Skeletal muscle tissue (tissue), 4 donors: ENCODE data around the gene SYT14. TPM values are rescaled to one million over a fixed set of nuclear protein-coding genes. Genes with fewer than 3 reads are reported as not detected.

Source experiments
- H3K27ac ChIP-seq: one replicate; pipeline ENCODE4 v1.7.0; 2013; ENCODE audit warnings: mild to moderate bottlenecking, low read depth, low read length, inconsistent platforms
- H3K27me3 ChIP-seq, 3 donors: one replicate each; pipeline ENCODE4 v1.7.0; 2013; ENCODE audit warnings: low read length in 3 of 3; ENCODE audit not compliant: control insufficient read depth in 3 of 3, insufficient read depth in 3 of 3
- H3K36me3 ChIP-seq, 3 donors: one replicate each; pipeline ENCODE4 v1.7.0; 2013; ENCODE audit warnings: low read length in 3 of 3; ENCODE audit not compliant: control insufficient read depth in 3 of 3, insufficient read depth in 3 of 3
- H3K4me1 ChIP-seq, 3 donors: one replicate each; pipeline ENCODE4 v1.7.0; 2013; ENCODE audit warnings: low read length in 3 of 3, mild to moderate bottlenecking in 3 of 3; ENCODE audit not compliant: control insufficient read depth in 3 of 3, insufficient read depth in 3 of 3
- H3K4me3 ChIP-seq, 3 donors: one replicate each; pipeline ENCODE4 v1.7.0; 2013; ENCODE audit warnings: low read length in 3 of 3
- H3K9ac ChIP-seq, 3 donors: one replicate each; pipeline ENCODE4 v1.7.0; 2013; ENCODE audit warnings: low read length in 3 of 3, mild to moderate bottlenecking in 3 of 3, moderate library complexity in 2 of 3, low read depth in 1 of 3
- H3K9me3 ChIP-seq, 3 donors: one replicate each; pipeline ENCODE4 v1.7.0; 2013; ENCODE audit warnings: low read length in 3 of 3; ENCODE audit not compliant: control insufficient read depth in 3 of 3
- total RNA-seq: library from RNA; depleted of rRNA; stranded (reverse); fragments of >200 nt; gene quantifications from one replicate; pipeline ENCODE4 v1.2.3, GENCODE V29; 2014
- donor health status: Osteomylitis.

Gene SYT14
- total RNA-seq, 1 donor from 2014 or later: under 0.01 TPM

DNA sequence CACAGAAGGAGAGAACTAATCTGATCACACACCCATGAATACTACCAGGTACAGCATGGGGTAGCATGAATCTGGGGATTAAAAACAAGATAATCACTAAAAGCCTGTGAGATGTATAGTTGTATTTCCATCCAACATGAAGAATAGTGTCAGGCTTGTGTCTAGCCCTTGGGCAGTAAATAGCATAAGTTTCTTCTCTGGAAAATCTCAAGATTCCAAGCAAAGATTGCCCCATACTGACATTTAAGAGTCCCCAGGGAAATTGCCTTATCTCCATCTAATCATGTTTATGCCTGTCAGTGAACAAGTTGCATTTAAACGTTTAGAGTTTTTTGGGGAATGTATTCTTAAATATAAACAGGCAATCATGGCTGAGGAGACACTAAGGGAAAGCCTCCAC, 185.4 kb downstream of the SYT14 start:
- H3K4me3 ChIP-seq: no peak overlapping the region
- no peaks in the 10 kb centered on the region for H3K4me1 ChIP-seq
- no peak overlapping the region for H3K27ac ChIP-seq
- H3K9me3 ChIP-seq: no peaks in the 10 kb centered on the region
- peaks cover 0 to 3% (median 0%) of the 10 kb centered on the region in 3 donors for H3K27me3 ChIP-seq
- no peaks in the 10 kb centered on the region for H3K36me3 ChIP-seq
- no peak overlapping the region for H3K9ac ChIP-seq

DNA sequence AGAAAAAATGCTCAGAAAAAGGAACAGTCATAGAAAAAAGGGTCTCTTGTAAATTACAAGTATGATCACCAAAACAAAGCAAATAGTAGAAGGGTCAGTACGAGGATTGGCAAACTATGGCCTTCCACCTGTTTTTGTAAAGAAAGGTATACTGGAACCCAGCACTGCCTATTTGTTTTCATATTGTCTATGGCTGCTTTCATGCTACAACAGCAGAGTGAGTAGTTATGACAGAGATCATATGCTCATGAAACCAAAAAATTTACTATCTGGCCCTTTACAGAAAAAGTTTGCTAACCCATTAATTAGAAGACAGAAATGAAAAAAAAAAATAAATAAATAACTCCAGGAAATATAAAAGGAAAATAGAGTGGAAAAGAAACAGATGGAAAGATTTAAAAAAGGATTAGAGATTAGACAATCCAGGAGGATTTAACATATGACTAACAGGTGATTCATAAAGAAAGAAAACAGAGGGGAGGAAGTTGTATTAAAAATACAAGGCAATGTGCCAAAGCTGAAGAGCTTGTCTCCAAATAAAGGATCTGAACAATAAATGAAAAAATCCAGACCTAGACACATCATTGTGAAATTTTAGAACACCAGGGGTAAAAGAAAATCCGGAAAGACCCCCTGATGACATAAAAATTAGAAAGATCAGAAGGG, 186.0 kb downstream of the SYT14 start:
- no peak overlapping the region for H3K27ac ChIP-seq
- no peak overlapping the region for H3K4me3 ChIP-seq
- H3K27me3 ChIP-seq: peaks cover 0 to 3% (median 0%) of the 10 kb centered on the region in 3 donors
- no peaks in the 10 kb centered on the region for H3K4me1 ChIP-seq
- no peaks in the 10 kb centered on the region for H3K9me3 ChIP-seq
- no peak overlapping the region for H3K9ac ChIP-seq
- no peaks in the 10 kb centered on the region for H3K36me3 ChIP-seq

GRCh38 chr1:210124736-210125135, 186.7 kb downstream of the SYT14 start:
- Histone ChIP-seq H3K27me3 (peaks cover 0 to 3% (median 0%) of the 10 kb centered on the region in 3 donors), H3K9me3 (no peaks in the 10 kb centered on the region), H3K4me1 (no peaks in the 10 kb centered on the region), H3K36me3 (no peaks in the 10 kb centered on the region), H3K9ac (no peak overlapping the region), H3K4me3 (no peak overlapping the region), H3K27ac (no peak overlapping the region)

GRCh38 chr1:210125143-210125542, 187.1 kb downstream of the SYT14 start:
- Histone ChIP-seq H3K9ac (no peak overlapping the region), H3K4me1 (no peaks in the 10 kb centered on the region), H3K36me3 (no peaks in the 10 kb centered on the region), H3K27me3 (peaks cover 0 to 3% (median 0%) of the 10 kb centered on the region in 3 donors), H3K27ac (no peak overlapping the region), H3K9me3 (no peaks in the 10 kb centered on the region), H3K4me3 (no peak overlapping the region)

GRCh38 chr1:210129092-210129491, 191.1 kb downstream of the SYT14 start:
- Histone ChIP-seq H3K36me3 (no peaks in the 10 kb centered on the region), H3K27me3 (peaks cover 0 to 3% (median 0%) of the 10 kb centered on the region in 3 donors), H3K4me1 (no peaks in the 10 kb centered on the region), H3K9ac (no peak overlapping the region), H3K27ac (no peak overlapping the region), H3K4me3 (no peak overlapping the region), H3K9me3 (no peaks in the 10 kb centered on the region)

DNA sequence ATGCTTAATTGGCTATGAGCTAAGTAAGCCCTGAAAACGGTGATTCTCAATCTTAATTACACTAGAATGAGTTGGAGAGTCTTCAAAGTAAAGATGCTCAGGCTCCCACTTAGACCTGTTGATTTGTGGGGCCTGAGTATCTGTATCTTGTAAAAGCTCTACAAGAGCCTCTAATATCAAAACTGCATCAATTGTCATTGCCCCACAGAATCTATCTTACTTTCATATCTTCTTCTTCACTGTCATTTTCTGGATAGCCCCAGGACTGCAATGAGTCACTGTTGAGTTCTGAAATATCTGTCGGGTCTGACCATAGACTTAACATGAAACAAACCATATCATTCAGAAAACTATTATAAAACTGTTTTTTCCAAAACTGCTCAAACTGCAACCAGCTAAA, 191.7 kb downstream of the SYT14 start:
- no peaks in the 10 kb centered on the region for H3K9me3 ChIP-seq
- peaks cover 0 to 3% (median 0%) of the 10 kb centered on the region in 3 donors for H3K27me3 ChIP-seq
- no peaks in the 10 kb centered on the region for H3K4me1 ChIP-seq
- H3K27ac ChIP-seq: no peak overlapping the region
- no peak overlapping the region for H3K9ac ChIP-seq
- no peak overlapping the region for H3K4me3 ChIP-seq
- H3K36me3 ChIP-seq: no peaks in the 10 kb centered on the region

GRCh38 chr1:210132582-210132981, 194.6 kb downstream of the SYT14 start:
- Histone ChIP-seq H3K27me3 (no peaks in the 10 kb centered on the region), H3K27ac (no peak overlapping the region), H3K4me3 (no peak overlapping the region), H3K36me3 (no peaks in the 10 kb centered on the region), H3K9me3 (no peaks in the 10 kb centered on the region), H3K9ac (no peak overlapping the region), H3K4me1 (no peaks in the 10 kb centered on the region)

DNA sequence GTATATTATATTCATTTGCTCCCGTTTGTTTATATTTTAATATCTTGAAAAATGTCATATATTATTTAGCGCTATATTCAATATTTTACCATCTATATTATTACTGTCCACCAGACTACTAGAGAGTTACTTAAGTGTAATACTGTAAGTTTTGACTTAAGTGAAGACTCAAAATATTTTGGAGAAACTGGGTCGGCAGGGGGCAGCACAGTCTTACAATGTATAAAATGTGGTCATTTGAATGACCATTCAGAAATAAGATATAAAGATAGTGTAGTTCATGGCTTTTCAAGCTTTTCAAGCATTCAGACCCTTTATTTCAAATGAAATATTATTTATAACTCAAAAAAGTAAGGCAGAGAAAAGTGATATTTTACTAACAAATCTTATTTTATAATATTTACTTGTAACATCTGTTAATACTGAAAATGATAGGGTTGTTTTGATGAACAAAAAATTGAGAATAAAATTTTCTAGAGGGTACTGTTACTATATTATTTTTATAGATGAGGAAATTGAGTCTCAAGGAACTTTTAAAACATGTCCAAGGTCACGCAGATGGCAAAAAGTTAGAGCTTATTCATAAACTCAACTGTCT, 205.5 kb downstream of the SYT14 start:
- H3K4me3 ChIP-seq: no peak overlapping the region
- no peaks in the 10 kb centered on the region for H3K9me3 ChIP-seq
- no peaks in the 10 kb centered on the region for H3K27me3 ChIP-seq
- no peak overlapping the region for H3K9ac ChIP-seq
- no peak overlapping the region for H3K27ac ChIP-seq
- H3K36me3 ChIP-seq: no peaks in the 10 kb centered on the region
- H3K4me1 ChIP-seq: no peaks in the 10 kb centered on the region

DNA sequence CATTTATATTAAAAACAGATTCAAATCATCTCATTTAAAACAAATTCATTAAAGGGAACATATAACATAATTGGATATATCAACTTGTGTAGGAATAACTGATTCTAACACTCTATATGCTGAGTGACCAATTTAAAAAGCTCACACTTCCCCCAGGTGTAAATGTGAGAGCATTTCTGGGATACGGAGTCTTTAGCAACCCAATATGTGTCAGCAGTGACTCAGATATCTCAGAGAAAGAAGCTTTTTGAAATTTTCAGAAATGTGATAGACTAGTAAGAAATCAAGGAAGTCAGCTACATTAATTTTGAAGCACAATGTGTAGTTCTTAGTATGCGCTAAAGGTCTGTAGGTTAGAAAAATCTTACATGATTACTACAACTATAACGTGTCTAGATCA, 206.7 kb downstream of the SYT14 start:
- H3K4me1 ChIP-seq: no peaks in the 10 kb centered on the region
- H3K27ac ChIP-seq: no peak overlapping the region
- no peak overlapping the region for H3K9ac ChIP-seq
- no peak overlapping the region for H3K4me3 ChIP-seq
- H3K36me3 ChIP-seq: no peaks in the 10 kb centered on the region
- H3K9me3 ChIP-seq: no peaks in the 10 kb centered on the region
- H3K27me3 ChIP-seq: no peaks in the 10 kb centered on the region

GRCh38 chr1:210151052-210151672, 213.1 kb downstream of the SYT14 start:
- Histone ChIP-seq H3K27ac (no peak overlapping the region), H3K36me3 (no peaks in the 10 kb centered on the region), H3K27me3 (no peaks in the 10 kb centered on the region), H3K9ac (no peak overlapping the region), H3K4me3 (no peak overlapping the region), H3K9me3 (no peaks in the 10 kb centered on the region), H3K4me1 (no peaks in the 10 kb centered on the region)
